Psoas muscle (tissue), 8 donors: ENCODE data around the gene SHMT2. TPM values are rescaled to one million over a fixed set of nuclear protein-coding genes. Genes with fewer than 3 reads are reported as not detected.

Experiments
- ATAC-seq, 4 donors: fragments of 200-7000 bp; cut with Tn5 transposase; one replicate each; pipeline ENCODE4 v1.9.1; 2020; ENCODE audit warnings: moderate library complexity in 3 of 4, mild to moderate bottlenecking in 2 of 4
- DNase-seq, 2 donors: peaks; one replicate each; pipeline ENCODE4 v3.0.0-alpha.2; 2020
- H3K27ac ChIP-seq: fragments of 200-600 bp; one replicate; pipeline ENCODE4 v1.8.0; 2022
- H3K27me3 ChIP-seq, 3 donors: fragments of 200-600 bp in 1 of 3; one replicate each; pipeline versions ENCODE4 v1.6.1 to v1.8.0; 2013 to 2022; ENCODE audit warnings: low read length in 2 of 3, mild to moderate bottlenecking in 2 of 3, moderate library complexity in 1 of 3; ENCODE audit not compliant: insufficient read depth in 3 of 3
- H3K36me3 ChIP-seq, 2 donors: fragments of 200-600 bp in 1 of 2; one replicate each; pipeline versions ENCODE4 v1.6.1 to v1.8.0; 2013 to 2022; ENCODE audit warnings: low read depth in 1 of 2, mild to moderate bottlenecking in 1 of 2, moderate library complexity in 1 of 2; ENCODE audit not compliant: insufficient read depth in 1 of 2
- H3K4me1 ChIP-seq: fragments of 200-600 bp; one replicate; pipeline ENCODE4 v1.8.0; 2022
- H3K4me3 ChIP-seq: fragments of 200-600 bp; one replicate; pipeline ENCODE4 v1.8.0; 2022; ENCODE audit warnings: mild to moderate bottlenecking
- H3K9me3 ChIP-seq: fragments of 200-600 bp; one replicate; pipeline ENCODE4 v1.8.0; 2022
- WGBS, 3 donors: extraction: QIAGEN DNeasy Blood & Tissue Kit; methylation state at CpG; one replicate each; pipeline versions ENCODE4 v1.1.6 to v1.1.7; 2013; 5-methylcytosine and 5-hydroxymethylcytosine counted together
- intact Hi-C, 2 donors: fragments of 100-400 bp; cut with DNase I; formaldehyde crosslinking; loops; one replicate each; pipeline versions ENCODE4 v1.11.0 to v1.14.2; 2022
- polyA plus RNA-seq, 3 donors: library from polyadenylated mRNA; stranded (reverse); fragments of 200-250 nt; gene quantifications; one replicate each; pipeline ENCODE4 v1.2.3, GENCODE V29; 2013
- total RNA-seq, 4 donors: library from RNA; stranded (reverse); fragmentation: NEBNext Ultra II Directional in 2 of 4; extraction: Animal tissue kit (Norgen Biotek cat#: 25700) in 2 of 4; gene quantifications; one replicate each; pipeline versions ENCODE4 v1.2.1 to v1.2.4, GENCODE V29; 2021 to 2023
- TF ChIP-seq, protein P1 (sequence below): fragments of 200-600 bp; IDR thresholded peaks from one replicate; pipeline ENCODE4 v1.8.0; 2022; ENCODE audit warnings: antibody characterized with exemption
- donor health status: healthy with polysubstance abuse.
- donor health status: DM: no; HTN: no; CAD: no; lungs with moderate emphysema.
- donor health status: Bipolar disorder and iron deficiency.
- donor health status: healthy.
- donor health status: DM: yes; HTN: yes; CAD: no.
- donor health status: DM: no; HTN: no; CAD: no.
- donor health status: DM: no; HTN: no; CAD: no.
- donor health status: DM: yes; HTN: yes; CAD: no.

Gene SHMT2
- total and polyA plus RNA-seq, 7 donors: 36.6 to 66.8 (median 53.6) TPM

DNA sequence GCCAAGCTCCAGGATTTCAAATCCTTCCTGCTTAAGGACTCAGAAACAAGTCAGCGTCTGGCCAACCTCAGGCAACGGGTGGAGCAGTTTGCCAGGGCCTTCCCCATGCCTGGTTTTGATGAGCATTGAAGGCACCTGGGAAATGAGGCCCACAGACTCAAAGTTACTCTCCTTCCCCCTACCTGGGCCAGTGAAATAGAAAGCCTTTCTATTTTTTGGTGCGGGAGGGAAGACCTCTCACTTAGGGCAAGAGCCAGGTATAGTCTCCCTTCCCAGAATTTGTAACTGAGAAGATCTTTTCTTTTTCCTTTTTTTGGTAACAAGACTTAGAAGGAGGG lies 4.7 kb downstream of the SHMT2 start:
- TF ChIP-seq, protein P1, sequence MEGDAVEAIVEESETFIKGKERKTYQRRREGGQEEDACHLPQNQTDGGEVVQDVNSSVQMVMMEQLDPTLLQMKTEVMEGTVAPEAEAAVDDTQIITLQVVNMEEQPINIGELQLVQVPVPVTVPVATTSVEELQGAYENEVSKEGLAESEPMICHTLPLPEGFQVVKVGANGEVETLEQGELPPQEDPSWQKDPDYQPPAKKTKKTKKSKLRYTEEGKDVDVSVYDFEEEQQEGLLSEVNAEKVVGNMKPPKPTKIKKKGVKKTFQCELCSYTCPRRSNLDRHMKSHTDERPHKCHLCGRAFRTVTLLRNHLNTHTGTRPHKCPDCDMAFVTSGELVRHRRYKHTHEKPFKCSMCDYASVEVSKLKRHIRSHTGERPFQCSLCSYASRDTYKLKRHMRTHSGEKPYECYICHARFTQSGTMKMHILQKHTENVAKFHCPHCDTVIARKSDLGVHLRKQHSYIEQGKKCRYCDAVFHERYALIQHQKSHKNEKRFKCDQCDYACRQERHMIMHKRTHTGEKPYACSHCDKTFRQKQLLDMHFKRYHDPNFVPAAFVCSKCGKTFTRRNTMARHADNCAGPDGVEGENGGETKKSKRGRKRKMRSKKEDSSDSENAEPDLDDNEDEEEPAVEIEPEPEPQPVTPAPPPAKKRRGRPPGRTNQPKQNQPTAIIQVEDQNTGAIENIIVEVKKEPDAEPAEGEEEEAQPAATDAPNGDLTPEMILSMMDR: no peak
- DNase-seq: no peak
- H3K4me3 ChIP-seq: no peak overlapping the region
- H3K36me3 ChIP-seq: peaks cover 7 to 42% of the 10 kb centered on the region in 2 donors
- H3K27ac ChIP-seq: peak overlapping the region; percentile 36
- no peaks in the 10 kb centered on the region for H3K9me3 ChIP-seq
- 83 to 88% (median 85%) methylated on average over 3 of the region's 3 CpGs for WGBS, 3 donors
- no peak for ATAC-seq
- intact Hi-C loops: no loop called here
- H3K27me3 ChIP-seq: peaks cover 0 to 21% (median 0%) of the 10 kb centered on the region in 3 donors
- H3K4me1 ChIP-seq: peaks cover 18% of the 10 kb centered on the region

DNA sequence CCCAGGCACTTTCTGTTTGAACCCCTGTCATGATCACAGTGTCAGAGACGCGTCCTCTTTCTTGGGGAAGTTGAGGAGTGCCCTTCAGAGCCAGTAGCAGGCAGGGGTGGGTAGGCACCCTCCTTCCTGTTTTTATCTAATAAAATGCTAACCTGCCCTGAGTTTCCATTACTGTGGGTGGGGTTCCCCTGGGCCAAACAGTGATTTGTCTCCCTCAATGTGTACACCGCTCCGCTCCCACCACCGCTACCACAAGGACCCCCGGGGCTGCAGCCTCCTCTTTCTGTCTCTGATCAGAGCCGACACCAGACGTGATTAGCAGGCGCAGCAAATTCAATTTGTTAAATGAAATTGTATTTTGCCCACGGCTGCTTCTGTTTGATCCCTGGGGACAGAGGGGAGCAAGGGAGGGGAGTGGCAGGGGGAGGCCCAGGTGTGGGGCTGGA lies 5.1 kb downstream of the SHMT2 start:
- no peak overlapping the region for H3K4me3 ChIP-seq
- 80 to 84% (median 83%) methylated on average over 10 of the region's 10 CpGs for WGBS, 3 donors
- DNase-seq (no peak), ATAC-seq (no peak)
- TF ChIP-seq, protein P1: no peak
- H3K4me1 ChIP-seq: peaks cover 21% of the 10 kb centered on the region
- peak overlapping the region; percentile 36 for H3K27ac ChIP-seq
- intact Hi-C loops: no loop called here
- H3K27me3 ChIP-seq: peaks cover 0 to 21% (median 0%) of the 10 kb centered on the region in 3 donors
- peaks cover 7 to 42% of the 10 kb centered on the region in 2 donors for H3K36me3 ChIP-seq
- H3K9me3 ChIP-seq: no peaks in the 10 kb centered on the region

DNA sequence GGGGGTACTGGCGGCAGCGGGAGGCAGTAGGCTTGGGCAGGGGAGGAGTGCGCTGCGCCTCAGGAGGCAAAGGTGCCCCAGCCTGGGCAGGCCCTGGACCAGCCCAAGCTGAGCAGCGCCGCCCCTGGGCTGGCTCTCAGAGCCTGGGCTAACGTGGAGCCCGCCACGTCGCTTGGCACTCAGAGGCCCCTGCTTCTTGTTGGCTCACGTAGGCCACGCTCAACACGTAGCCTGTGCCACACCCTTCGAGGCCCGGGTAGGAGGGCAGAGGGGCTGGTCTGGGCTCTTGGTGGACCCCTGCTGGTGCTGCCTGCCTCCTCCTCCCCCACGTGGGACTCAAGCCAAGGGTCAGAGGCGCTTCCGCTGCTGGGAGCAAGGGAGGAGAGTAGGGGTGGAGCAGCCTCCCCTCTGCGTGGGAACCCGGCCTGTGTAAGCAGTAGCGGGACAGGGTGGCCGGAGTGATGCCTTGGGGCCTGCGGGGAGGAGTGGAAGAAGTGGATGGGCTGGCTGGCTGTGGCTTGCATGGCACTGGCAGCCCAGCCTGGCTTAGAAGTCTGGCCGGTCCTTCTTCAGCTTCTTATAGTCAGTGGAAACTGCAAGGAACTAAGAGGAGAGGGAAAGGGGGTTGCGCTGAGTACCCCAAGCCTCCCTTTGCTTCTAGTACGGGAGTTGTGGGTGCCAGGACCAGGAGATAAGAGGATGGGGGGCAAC lies 5.7 kb downstream of the SHMT2 start:
- Histone ChIP-seq H3K27me3 (peaks cover 0 to 21% (median 0%) of the 10 kb centered on the region in 3 donors), H3K27ac (peak overlapping the region; percentile 53), H3K36me3 (peaks cover 7 to 42% of the 10 kb centered on the region in 2 donors), H3K4me1 (peaks cover 26% of the 10 kb centered on the region), H3K9me3 (no peaks in the 10 kb centered on the region), H3K4me3 (peak overlapping the region; percentile 45)
- ATAC-seq (no peak), DNase-seq (peak; percentile 53 to 72)
- TF ChIP-seq, protein P1: no peak
- intact Hi-C loops: no loop called here
- 63 to 69% (median 68%) methylated on average over 24 to 26 of the region's 26 CpGs for WGBS, 3 donors

DNA sequence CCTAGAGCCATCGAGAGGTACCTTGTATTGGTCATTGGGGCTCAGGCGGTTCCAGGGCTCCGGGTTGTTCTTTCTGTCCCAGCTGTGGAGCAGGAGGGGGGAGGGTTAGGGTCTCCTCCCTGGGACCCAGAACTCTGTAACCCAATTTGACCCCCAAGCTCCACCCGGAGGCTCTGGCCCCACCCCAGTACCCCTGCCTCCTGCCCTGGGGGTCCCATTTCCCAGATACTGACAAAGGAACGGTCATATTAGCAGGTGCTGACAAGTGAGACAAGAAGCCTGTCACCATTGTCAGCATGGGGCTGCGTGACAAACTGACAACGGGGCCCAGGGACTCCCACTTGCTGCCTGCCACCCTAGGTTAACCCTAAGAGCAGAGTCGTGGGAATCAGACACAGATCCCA lies 6.2 kb downstream of the SHMT2 start:
- peaks cover 26% of the 10 kb centered on the region for H3K4me1 ChIP-seq
- H3K36me3 ChIP-seq: peaks cover 7 to 42% of the 10 kb centered on the region in 2 donors
- H3K27me3 ChIP-seq: peaks cover 0 to 21% (median 0%) of the 10 kb centered on the region in 3 donors
- DNase-seq (peak in 1 of 2 donors; percentile 42), ATAC-seq (no peak)
- TF ChIP-seq, protein P1: no peak
- H3K27ac ChIP-seq: peak overlapping the region; percentile 53
- intact Hi-C loops: loop anchor here in 1 of 2 donors (2.0 kb wide), 1 partner anchor 21 kb away; no protein-coding TSS in a partner anchor
- H3K4me3 ChIP-seq: peak overlapping the region; percentile 45
- H3K9me3 ChIP-seq: no peaks in the 10 kb centered on the region
- 60 to 69% (median 63%) methylated on average over 8 of the region's 8 CpGs for WGBS, 3 donors
